PFSK-1 (cell line): ENCODE results near the gene BCL2L1.

Experiments used
- SIN3A ChIP-seq: IDR thresholded peaks from 2 replicates; pipeline ENCODE4 v1.6.1; 2012; ENCODE audit warnings: mild to moderate bottlenecking, low read length, moderate library complexity, borderline replicate concordance; ENCODE audit not compliant: insufficient read depth
- TAF1 ChIP-seq: IDR thresholded peaks from 2 replicates; pipeline ENCODE4 v1.6.1; 2012; ENCODE audit warnings: low read length, control low read depth, borderline replicate concordance; ENCODE audit not compliant: insufficient read depth

GRCh38 chr20:31757254-31757653 is 34.6 kb upstream of the BCL2L1 start:
- TF ChIP-seq SIN3A, result no peak
- no peak for TF ChIP-seq TAF1
